Esophagus squamous epithelium (tissue), 5 donors: Measurements from ENCODE around the gene ERC2. TPM values are rescaled to one million over a fixed set of nuclear protein-coding genes. Genes with fewer than 3 reads are reported as not detected.

Experiments used
- DNase-seq: peaks from one replicate; lab custom pipeline; 2025; lab: John Stamatoyannopoulos, UW
- H3K27ac ChIP-seq, 4 donors: fragments of 200-600 bp; sonication (generic); one replicate each; pipeline ENCODE4 v1.5.1; 2016 to 2019; ENCODE audit warnings: mild to moderate bottlenecking in 1 of 4
- H3K27me3 ChIP-seq, 4 donors: fragments of 200-600 bp; sonication (generic); 1 replicate in 3 of 4; 2 replicates in 1 of 4; pipeline versions ENCODE4 v1.5.1 to v1.6.0; 2017 to 2021; ENCODE audit warnings: antibody characterized with exemption in 1 of 4
- H3K36me3 ChIP-seq, 3 donors: fragments of 200-600 bp; sonication (generic); one replicate each; pipeline ENCODE4 v1.5.1; 2016 to 2019
- H3K4me1 ChIP-seq, 3 donors: fragments of 200-600 bp; sonication (generic); one replicate each; pipeline ENCODE4 v1.5.1; 2017 to 2019
- H3K4me3 ChIP-seq, 4 donors: fragments of 200-600 bp; sonication (generic); 1 replicate in 3 of 4; 2 replicates in 1 of 4; pipeline ENCODE4 v1.5.1; 2016 to 2019; ENCODE audit warnings: mild to moderate bottlenecking in 2 of 4, moderate library complexity in 1 of 4
- H3K9me3 ChIP-seq, 3 donors: fragments of 200-600 bp; sonication (generic); one replicate each; pipeline ENCODE4 v1.5.1; 2016 to 2019
- CTCF ChIP-seq, 6 experiments: fragments of 450-650 bp in 4 of 6; fragments of 200-600 bp in 2 of 6; sonication (generic) in 2 of 6; IDR thresholded peaks; one replicate each; pipeline ENCODE4 v1.5.1; 2016 to 2019; ENCODE audit warnings: antibody characterized with exemption in 6 of 6, mild to moderate bottlenecking in 4 of 6, moderate library complexity in 4 of 6
- POLR2A ChIP-seq, 4 donors: fragments of 450-650 bp; IDR thresholded peaks; one replicate each; pipeline ENCODE4 v1.6.1; 2017; ENCODE audit warnings: antibody characterized with exemption in 4 of 4, mild to moderate bottlenecking in 4 of 4, moderate library complexity in 3 of 4
- WGBS, 2 donors: methylation state at CpG; one replicate each; pipeline ENCODE4 v1.1.5; 2018; 5-methylcytosine and 5-hydroxymethylcytosine counted together
- intact Hi-C: fragments of 100-400 bp; cut with DNase I; formaldehyde crosslinking; loops from one replicate; pipeline ENCODE4 v1.15.0; 2022
- total RNA-seq, 4 donors: library from RNA; depleted of rRNA; stranded (reverse); fragments of >200 nt; gene quantifications; one replicate each; pipeline ENCODE4 v1.1.0, GENCODE V29; 2016
- donor health status: DM: yes; HTN: yes; CAD: no.

Gene ERC2
- total RNA-seq, 4 donors from 2014 or later, result 0.12 to 1.9 (median 0.86) TPM

DNA sequence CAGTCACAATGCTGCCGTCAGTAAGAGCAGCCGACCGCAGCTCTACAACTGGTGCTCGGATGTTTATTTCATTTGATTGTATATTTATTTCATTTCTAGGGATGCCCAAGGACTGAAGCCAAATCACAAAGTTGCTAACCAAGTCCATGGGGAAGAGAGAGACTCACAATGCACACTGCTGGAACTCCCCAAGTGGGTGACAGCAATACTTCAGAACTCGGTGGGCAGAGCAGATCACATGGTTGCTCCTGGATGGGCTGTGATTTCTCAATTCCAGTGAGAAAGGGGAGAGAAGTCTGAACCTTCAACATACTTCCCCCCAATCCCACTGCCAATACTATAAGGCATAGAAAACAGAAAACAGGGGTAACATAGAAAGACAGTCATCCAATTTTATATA is 715.4 kb downstream of the ERC2 start:
- Histone ChIP-seq H3K9me3 (no peaks in the 10 kb centered on the region), H3K4me1 (peaks cover 0 to 9% (median 0%) of the 10 kb centered on the region in 3 donors), H3K36me3 (no peaks in the 10 kb centered on the region), H3K27ac (no peak overlapping the region), H3K27me3 (no peaks in the 10 kb centered on the region), H3K4me3 (no peak overlapping the region)
- no peak for DNase-seq
- no peak for TF ChIP-seq POLR2A (IDR thresholded peaks at IDR 0.05)
- no peak for TF ChIP-seq CTCF (IDR thresholded peaks at IDR 0.05)
- WGBS, 2 donors, result 84 to 88% methylated on average over 5 of the region's 5 CpGs
- intact Hi-C loops, result no loop called here

DNA sequence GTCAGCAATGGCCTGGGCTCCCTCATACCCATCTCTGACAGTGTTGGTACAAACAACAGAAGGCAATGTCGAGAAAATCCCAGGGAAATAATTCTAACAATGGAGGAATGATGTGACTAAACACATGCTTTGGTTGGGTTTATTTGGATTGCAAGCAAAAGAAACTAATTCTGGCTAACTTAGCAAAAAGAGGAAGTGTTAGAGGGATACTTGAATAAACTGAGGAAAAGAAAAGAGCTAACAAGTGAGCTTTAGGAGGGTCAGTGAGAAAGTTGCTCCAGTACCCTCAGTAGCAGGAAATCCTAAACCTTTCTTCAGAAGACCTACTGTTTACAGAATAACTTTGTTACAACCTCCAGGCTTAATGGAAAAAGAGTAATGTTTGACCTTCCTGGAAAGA is 716.5 kb downstream of the ERC2 start:
- DNase-seq, result no peak
- 61 to 80% methylated on average over 1 of the region's 1 CpG for WGBS, 2 donors

DNA sequence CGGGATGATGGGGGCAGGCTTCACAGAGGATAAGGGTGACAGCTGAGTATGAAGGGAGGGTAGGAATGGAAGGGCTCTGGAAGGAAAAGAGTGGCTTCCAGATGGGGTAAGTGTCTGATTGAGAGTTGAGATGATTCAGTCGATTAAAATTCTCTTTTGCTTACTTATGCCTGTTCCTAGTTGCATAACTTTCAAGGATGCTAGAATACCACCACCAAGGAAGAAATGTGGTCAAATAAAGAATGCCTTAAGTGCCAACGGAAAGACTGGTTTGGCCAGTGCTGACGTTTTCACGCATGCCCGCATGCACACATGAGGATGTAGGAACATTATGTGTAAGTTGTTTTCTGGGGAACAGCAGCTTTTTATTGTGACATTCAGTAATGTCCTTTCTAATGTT is 717.7 kb downstream of the ERC2 start:
- Histone ChIP-seq H3K27me3 (no peaks in the 10 kb centered on the region), H3K27ac (no peak overlapping the region), H3K4me3 (no peak overlapping the region), H3K4me1 (peaks cover 0 to 9% (median 0%) of the 10 kb centered on the region in 3 donors), H3K36me3 (no peaks in the 10 kb centered on the region), H3K9me3 (no peaks in the 10 kb centered on the region)
- DNase-seq, result no peak
- no peak for TF ChIP-seq CTCF (IDR thresholded peaks at IDR 0.05)
- TF ChIP-seq POLR2A (IDR thresholded peaks at IDR 0.05), result no peak
- intact Hi-C loops, result no loop called here
- 47 to 65% methylated on average over 6 of the region's 6 CpGs for WGBS, 2 donors

More for the DNA sequence above, 716.5 kb downstream of the ERC2 start:
- TF ChIP-seq CTCF (IDR thresholded peaks at IDR 0.05) (no peak), POLR2A (IDR thresholded peaks at IDR 0.05) (no peak)
- intact Hi-C loops, result no loop called here
- Histone ChIP-seq H3K4me3 (no peak overlapping the region), H3K4me1 (peaks cover 0 to 9% (median 0%) of the 10 kb centered on the region in 3 donors), H3K9me3 (no peaks in the 10 kb centered on the region), H3K36me3 (no peaks in the 10 kb centered on the region), H3K27ac (no peak overlapping the region), H3K27me3 (no peaks in the 10 kb centered on the region)

DNA sequence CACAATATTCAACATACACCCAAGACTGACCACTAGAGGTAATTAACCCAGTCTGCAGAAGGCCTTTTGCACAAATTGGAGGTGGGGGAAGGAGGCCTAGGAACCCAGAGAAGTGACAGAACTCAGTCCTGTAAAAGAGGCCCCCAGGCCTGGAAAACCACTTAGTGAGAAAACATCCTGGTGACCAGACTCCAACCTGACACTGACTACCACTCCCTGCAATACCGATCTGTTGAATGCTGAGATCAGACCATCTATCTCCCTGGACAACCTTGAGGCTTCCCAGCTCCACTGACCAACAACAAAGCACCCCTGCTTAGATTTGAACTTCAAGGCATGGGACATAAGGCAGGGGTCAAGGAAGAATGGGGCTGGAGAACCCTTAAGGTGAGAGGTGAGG is 719.2 kb downstream of the ERC2 start:
- DNase-seq, result no peak
- TF ChIP-seq CTCF (IDR thresholded peaks at IDR 0.05), result no peak
- TF ChIP-seq POLR2A (IDR thresholded peaks at IDR 0.05), result no peak
- Histone ChIP-seq H3K9me3 (no peaks in the 10 kb centered on the region), H3K4me1 (peaks cover 0 to 9% (median 0%) of the 10 kb centered on the region in 3 donors), H3K4me3 (no peak overlapping the region), H3K27me3 (no peaks in the 10 kb centered on the region), H3K27ac (no peak overlapping the region), H3K36me3 (no peaks in the 10 kb centered on the region)
- intact Hi-C loops, result no loop called here
- WGBS, 2 donors, result 100% methylated on average over 1 of the region's 1 CpG; no CpG with 5 or more reads in 1 of the 2 donors

DNA sequence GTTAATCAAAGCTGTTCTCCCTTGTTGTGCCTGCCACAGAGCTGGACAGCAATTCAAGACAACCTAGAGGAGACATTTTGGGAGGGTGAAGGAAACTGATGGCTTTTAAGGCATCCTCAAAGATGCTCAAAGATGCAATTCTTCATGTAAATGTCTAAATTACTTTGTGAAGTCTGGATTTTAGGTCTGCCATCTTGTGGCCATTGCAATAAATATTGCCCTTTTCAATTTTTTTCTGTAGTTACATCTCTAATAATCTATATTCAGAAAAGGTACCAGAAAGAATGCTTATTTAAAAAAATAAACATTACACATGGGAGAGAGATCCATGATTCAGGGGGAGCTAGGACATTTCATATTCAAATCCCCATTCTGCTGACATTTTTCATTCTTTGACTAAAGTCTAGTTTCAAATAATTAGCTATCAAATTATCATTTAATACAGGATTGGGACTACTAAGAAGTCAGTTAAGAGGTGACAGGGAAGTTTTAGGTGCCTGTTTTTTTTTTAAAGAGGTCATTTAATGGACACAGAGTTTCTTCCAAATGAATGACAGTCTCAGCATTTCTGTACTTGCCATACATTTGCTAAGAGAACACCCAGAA is 721.4 kb downstream of the ERC2 start:
- Histone ChIP-seq H3K4me1 (peaks cover 0 to 9% (median 0%) of the 10 kb centered on the region in 3 donors), H3K36me3 (no peaks in the 10 kb centered on the region), H3K9me3 (no peaks in the 10 kb centered on the region), H3K27ac (no peak overlapping the region), H3K27me3 (no peaks in the 10 kb centered on the region), H3K4me3 (no peak overlapping the region)
- no peak for DNase-seq
- intact Hi-C loops, result no loop called here
- no peak for TF ChIP-seq POLR2A (IDR thresholded peaks at IDR 0.05)
- TF ChIP-seq CTCF (IDR thresholded peaks at IDR 0.05), result peak in 4 of 6 experiments; percentile 19 to 44 (median 36)
